ENCODE data around the gene RASGRP2.

GRCh38 chr11:64692764-64693331 lies 51.1 kb downstream of the RASGRP2 start:
- TF ChIP-seq CTCF (conservative IDR thresholded peaks at IDR 0.05; ENCODE audit: low read depth in 2 of 2) (peak in 1 of 2 experiments; percentile 57; a peak in 2 of 4 replicates), ZNF331 (CRISPR knock-in tag; IDR thresholded peaks at IDR 0.05; ENCODE audit: low read depth) (no peak), POLR2AphosphoS5 (IDR thresholded peaks at IDR 0.05; ENCODE audit: low read depth) (no peak), REST (IDR thresholded peaks at IDR 0.05; ENCODE audit: unreplicated experiment) (no peak)

Data from GM23338 (cell line).